ENCODE measurements around the gene CDYL.

GRCh38 chr6:4923081-4923480 is 146.9 kb downstream of the CDYL start:
- TF ChIP-seq EZH2 (IDR thresholded peaks at IDR 0.05; ENCODE audit: low read length, unreplicated experiment) (no peak), CTCF (conservative IDR thresholded peaks at IDR 0.05; ENCODE audit: low read depth, low read length) (no peak), EZH2phosphoT487 (IDR thresholded peaks at IDR 0.05; ENCODE audit: borderline replicate concordance, low read length) (no peak)

Measured in PC-3 (cell line).